GM23248 (cell line): ENCODE results near the gene EVI5L.

ENCODE experiments used
- EZH2 ChIP-seq: fragments of 200-600 bp; sonication (generic); IDR thresholded peaks from 2 replicates; pipeline ENCODE4 v1.6.1; 2018; ENCODE audit warnings: antibody characterized with exemption, mild to moderate bottlenecking; ENCODE audit not compliant: insufficient read depth, poor library complexity, severe bottlenecking
- EZH2phosphoT487 ChIP-seq: fragments of 200-600 bp; sonication (generic); IDR thresholded peaks from 2 replicates; pipeline ENCODE4 v1.6.1; 2018; ENCODE audit warnings: antibody characterized with exemption, moderate library complexity, mild to moderate bottlenecking, low read depth; ENCODE audit not compliant: insufficient read depth

DNA sequence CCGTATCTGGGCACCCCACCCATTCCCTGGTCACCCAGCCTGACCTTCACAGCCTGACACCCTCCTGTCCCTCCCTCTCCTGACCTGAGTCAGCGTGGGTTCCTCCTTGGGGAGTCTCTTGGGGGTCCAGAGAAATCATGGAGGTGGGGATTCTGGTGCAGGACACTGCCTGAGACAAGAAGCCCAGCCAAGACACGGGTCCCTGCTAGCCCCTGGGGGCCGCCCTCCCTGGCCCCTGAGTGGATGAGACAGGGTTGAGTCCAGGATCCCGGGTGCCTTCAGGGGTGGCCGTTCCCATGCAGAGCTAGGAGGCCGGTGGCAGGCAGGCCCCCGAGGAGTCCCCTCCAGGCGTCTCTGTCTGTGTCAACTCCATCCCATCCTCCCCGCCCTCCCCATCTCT lies 75.2 kb downstream of the EVI5L start:
- TF ChIP-seq EZH2 = no peak
- TF ChIP-seq EZH2phosphoT487 = no peak
